SU-DHL-6 (cell line): ENCODE measurements around the gene MINDY1.

Source experiments
- EZH2phosphoT487 ChIP-seq: fragments of 200-600 bp; sonication (generic), shearing (Covaris generic); conservative IDR thresholded peaks from 2 replicates; pipeline ENCODE4 v1.6.1; 2018; ENCODE audit warnings: mild to moderate bottlenecking, antibody characterized with exemption, low read length, moderate library complexity, mixed read lengths
- TF ChIP-seq, protein P1 (sequence below): fragments of 200-600 bp; sonication (generic); IDR thresholded peaks from one replicate; pipeline ENCODE4 v1.5.1; 2017; ENCODE audit warnings: antibody characterized with exemption, mild to moderate bottlenecking, low read length, moderate library complexity; ENCODE audit not compliant: insufficient read depth, poor library complexity, severe bottlenecking

- TF ChIP-seq, protein P1, sequence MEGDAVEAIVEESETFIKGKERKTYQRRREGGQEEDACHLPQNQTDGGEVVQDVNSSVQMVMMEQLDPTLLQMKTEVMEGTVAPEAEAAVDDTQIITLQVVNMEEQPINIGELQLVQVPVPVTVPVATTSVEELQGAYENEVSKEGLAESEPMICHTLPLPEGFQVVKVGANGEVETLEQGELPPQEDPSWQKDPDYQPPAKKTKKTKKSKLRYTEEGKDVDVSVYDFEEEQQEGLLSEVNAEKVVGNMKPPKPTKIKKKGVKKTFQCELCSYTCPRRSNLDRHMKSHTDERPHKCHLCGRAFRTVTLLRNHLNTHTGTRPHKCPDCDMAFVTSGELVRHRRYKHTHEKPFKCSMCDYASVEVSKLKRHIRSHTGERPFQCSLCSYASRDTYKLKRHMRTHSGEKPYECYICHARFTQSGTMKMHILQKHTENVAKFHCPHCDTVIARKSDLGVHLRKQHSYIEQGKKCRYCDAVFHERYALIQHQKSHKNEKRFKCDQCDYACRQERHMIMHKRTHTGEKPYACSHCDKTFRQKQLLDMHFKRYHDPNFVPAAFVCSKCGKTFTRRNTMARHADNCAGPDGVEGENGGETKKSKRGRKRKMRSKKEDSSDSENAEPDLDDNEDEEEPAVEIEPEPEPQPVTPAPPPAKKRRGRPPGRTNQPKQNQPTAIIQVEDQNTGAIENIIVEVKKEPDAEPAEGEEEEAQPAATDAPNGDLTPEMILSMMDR, result no peak
- no peak for TF ChIP-seq EZH2phosphoT487
Observed at GRCh38 chr1:151050051-151050688, 43.5 kb upstream of the MINDY1 start.
